NCI-H460 (cell line): ENCODE measurements around the gene ZNF740. TPM values are rescaled to one million over a fixed set of nuclear protein-coding genes. Genes with fewer than 3 reads are reported as not detected.

Source experiments
- DNase-seq: peaks from one replicate; pipeline ENCODE4 v3.0.0-alpha.2; 2016; ENCODE audit warnings: low read depth; ENCODE audit errors: extremely low read depth
- small RNA-seq, 2 experiments: library from RNA; depleted of rRNA; stranded (forward); fragments of <200 nt; gene quantifications; one replicate each; pipeline ENCODE3, GENCODE V24; 2014
- total RNA-seq: library from RNA; depleted of rRNA; stranded (reverse); fragments of >200 nt; shearing (Covaris generic); gene quantifications from 2 replicates; pipeline ENCODE4 v1.2.3, GENCODE V29; 2014; rRNA removed

Gene ZNF740
- total RNA-seq, 1 experiment from 2014 or later: 14.9 TPM

- DNase-seq: no peak
These were observed 61.3 kb downstream of the ZNF740 start for GRCh38 chr12:53241623-53242412.

GRCh38 chr12:53244337-53244736, 63.8 kb downstream of the ZNF740 start:
- no peak for DNase-seq

Small RNA genes within 50 kb of the gene (small RNA-seq; reads per million reads assigned to genes)
- gene HIGD1AP1: 0 to 0.12 reads per million in 2 experiments
- 0 reads per million in 2 experiments for gene RNU6-333P

Other genes with a start within 250 kb of the ZNF740 start
- gene KRT18, start 231.6 kb upstream of the ZNF740 start, total RNA-seq: 692 and 718 TPM in 2 replicates
- gene EIF4B, start 174.3 kb upstream of the ZNF740 start, total RNA-seq: 827 and 879 TPM in 2 replicates
- 12.1 and 16.9 TPM in 2 replicates for gene TNS2, start 130.7 kb upstream of the ZNF740 start, total RNA-seq
- 24.4 and 28.5 TPM in 2 replicates for gene SPRYD3, start 101.3 kb upstream of the ZNF740 start, total RNA-seq
- gene IGFBP6, start 83.1 kb upstream of the ZNF740 start, total RNA-seq: 53.1 and 54.9 TPM in 2 replicates
- not detected in 2 replicates for gene SOAT2, start 77.2 kb upstream of the ZNF740 start, total RNA-seq
- 5.6 and 12.6 TPM in 2 replicates for gene CSAD, start 203 bp downstream of the ZNF740 start, total RNA-seq
- gene ITGB7, start 26.5 kb downstream of the ZNF740 start, total RNA-seq: not detected in 2 replicates
- 8.5 and 12.0 TPM in 2 replicates for gene RARG, start 51.5 kb downstream of the ZNF740 start, total RNA-seq
- 12.3 and 15.7 TPM in 2 replicates for gene ESPL1, start 87.6 kb downstream of the ZNF740 start, total RNA-seq
- gene PFDN5, start 114.8 kb downstream of the ZNF740 start, total RNA-seq: 346 and 357 TPM in 2 replicates
- 112 and 124 TPM in 2 replicates for gene MYG1, start 119.0 kb downstream of the ZNF740 start, total RNA-seq
- gene AAAS, start 140.9 kb downstream of the ZNF740 start, total RNA-seq: 92.3 and 98.9 TPM in 2 replicates
- not detected in 2 replicates for gene SP7, start 155.6 kb downstream of the ZNF740 start, total RNA-seq
- gene SP1, start 199.5 kb downstream of the ZNF740 start, total RNA-seq: 49.4 and 51.7 TPM in 2 replicates
- 0.15 TPM in 1 of 2 replicates, not detected in the other for gene AMHR2, start 243.1 kb downstream of the ZNF740 start, total RNA-seq